ENCODE measurements around the gene SCN1A.

DNA sequence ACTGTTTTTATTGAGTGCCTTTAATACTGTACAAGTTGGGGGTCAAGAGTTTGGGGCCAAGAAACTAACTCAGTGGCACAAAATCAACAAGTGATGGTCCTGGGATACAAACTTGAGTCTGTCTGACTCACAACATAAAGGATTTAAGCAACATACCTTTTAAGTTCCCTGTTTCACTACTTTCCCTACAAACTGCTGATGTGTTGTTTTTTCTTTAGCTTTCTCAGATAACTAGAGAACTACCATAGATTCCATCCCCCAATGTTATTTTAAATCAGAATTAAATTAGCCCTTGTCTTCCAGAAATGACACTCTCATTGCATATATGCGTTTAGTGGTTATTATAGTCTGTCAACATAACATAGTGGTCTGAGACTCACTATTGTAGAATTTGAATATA lies 116.2 kb downstream of the SCN1A start:
- TF ChIP-seq, protein P1, sequence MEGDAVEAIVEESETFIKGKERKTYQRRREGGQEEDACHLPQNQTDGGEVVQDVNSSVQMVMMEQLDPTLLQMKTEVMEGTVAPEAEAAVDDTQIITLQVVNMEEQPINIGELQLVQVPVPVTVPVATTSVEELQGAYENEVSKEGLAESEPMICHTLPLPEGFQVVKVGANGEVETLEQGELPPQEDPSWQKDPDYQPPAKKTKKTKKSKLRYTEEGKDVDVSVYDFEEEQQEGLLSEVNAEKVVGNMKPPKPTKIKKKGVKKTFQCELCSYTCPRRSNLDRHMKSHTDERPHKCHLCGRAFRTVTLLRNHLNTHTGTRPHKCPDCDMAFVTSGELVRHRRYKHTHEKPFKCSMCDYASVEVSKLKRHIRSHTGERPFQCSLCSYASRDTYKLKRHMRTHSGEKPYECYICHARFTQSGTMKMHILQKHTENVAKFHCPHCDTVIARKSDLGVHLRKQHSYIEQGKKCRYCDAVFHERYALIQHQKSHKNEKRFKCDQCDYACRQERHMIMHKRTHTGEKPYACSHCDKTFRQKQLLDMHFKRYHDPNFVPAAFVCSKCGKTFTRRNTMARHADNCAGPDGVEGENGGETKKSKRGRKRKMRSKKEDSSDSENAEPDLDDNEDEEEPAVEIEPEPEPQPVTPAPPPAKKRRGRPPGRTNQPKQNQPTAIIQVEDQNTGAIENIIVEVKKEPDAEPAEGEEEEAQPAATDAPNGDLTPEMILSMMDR (IDR thresholded peaks at IDR 0.05; ENCODE audit: borderline replicate concordance, extremely low read depth, low read length, poor library complexity, severe bottlenecking), result no peak
- no peak for TF ChIP-seq EZH2 (IDR thresholded peaks at IDR 0.05; ENCODE audit: borderline replicate concordance, low read depth, low read length, severe bottlenecking)
